Skin of body (tissue), 2 donors: ENCODE results near the gene PTDSS2. TPM values are rescaled to one million over a fixed set of nuclear protein-coding genes. Genes with fewer than 3 reads are reported as not detected.
"Not testable (repeated sequence)": the region's sequence is repeated elsewhere in the genome, so short reads cannot be mapped to it uniquely, and the experiment has no call there.

Experiments used
- DNase-seq: peaks from one replicate; lab custom pipeline; 2025; lab: John Stamatoyannopoulos, UW
- total RNA-seq: library from RNA; depleted of rRNA; stranded (reverse); fragments of >200 nt; gene quantifications from one replicate; pipeline ENCODE4 v1.2.3, GENCODE V29; 2014

PTDSS2 gene
- total RNA-seq, 1 donor from 2014 or later, result 14.1 TPM

GRCh38 chr11:431921-432320 lies 18.2 kb upstream of the PTDSS2 start:
- no peak for DNase-seq

- DNase-seq, result no peak
These were observed 17.5 kb upstream of the PTDSS2 start for GRCh38 chr11:432501-433100.

GRCh38 chr11:433111-433510 lies 17.0 kb upstream of the PTDSS2 start:
- DNase-seq, result no peak

GRCh38 chr11:433641-434040 lies 16.4 kb upstream of the PTDSS2 start:
- DNase-seq, result no peak

GRCh38 chr11:434496-434895 lies 15.6 kb upstream of the PTDSS2 start:
- no peak for DNase-seq

GRCh38 chr11:434999-435740 lies 14.9 kb upstream of the PTDSS2 start:
- DNase-seq, result not testable (repeated sequence)

- no peak for DNase-seq
These were observed 12.7 kb upstream of the PTDSS2 start for GRCh38 chr11:437228-437870.

- DNase-seq, result no peak
These were observed 11.8 kb upstream of the PTDSS2 start for GRCh38 chr11:438101-438844.

GRCh38 chr11:439315-440064 lies 10.6 kb upstream of the PTDSS2 start:
- DNase-seq, result no peak

- no peak for DNase-seq
These were observed 9.7 kb upstream of the PTDSS2 start for GRCh38 chr11:440065-441042.

GRCh38 chr11:441043-441417 lies 9.0 kb upstream of the PTDSS2 start:
- DNase-seq, result no peak

GRCh38 chr11:441418-442274 lies 8.4 kb upstream of the PTDSS2 start, which contains the start of gene ANO9:
Gene ANO9, minus strand, starts transcription at chr11:442011. Its CDS starts 85 bp downstream, at chr11:441926.
- no peak for DNase-seq

GRCh38 chr11:442611-443081 lies 7.4 kb upstream of the PTDSS2 start:
- no peak for DNase-seq

- DNase-seq, result no peak
These were observed 6.4 kb upstream of the PTDSS2 start for GRCh38 chr11:443542-444199.

- no peak for DNase-seq
These were observed 5.5 kb upstream of the PTDSS2 start for GRCh38 chr11:444396-445144.

- no peak for DNase-seq
These were observed 4.1 kb upstream of the PTDSS2 start for GRCh38 chr11:445765-446588.

- no peak for DNase-seq
These were observed 3.2 kb upstream of the PTDSS2 start for GRCh38 chr11:446891-447290.
